Neural progenitor cell (in vitro differentiated cells): ENCODE data around the gene TMEM123. TPM values are rescaled to one million over a fixed set of nuclear protein-coding genes. Genes with fewer than 3 reads are reported as not detected.

Experiments
- DNase-seq: peaks from one replicate; pipeline ENCODE4 v3.0.0-alpha.2; 2016; ENCODE audit warnings: low spot score
- H2AFZ ChIP-seq: fragments of 200-600 bp; sonication (generic); replicated peaks from 2 replicates; pipeline ENCODE4 v1.6.1; 2016; ENCODE audit warnings: antibody characterized with exemption
- H3F3A ChIP-seq: fragments of 200-600 bp; sonication (generic); 2 replicates; pipeline ENCODE4 v1.6.1; 2016; ENCODE audit warnings: antibody characterized with exemption, low read depth
- H3K27ac ChIP-seq: fragments of 200-600 bp; sonication (generic); 2 replicates; pipeline ENCODE4 v1.5.1; 2016; ENCODE audit warnings: mild to moderate bottlenecking
- H3K27me3 ChIP-seq: fragments of 200-600 bp; sonication (generic); 2 replicates; pipeline ENCODE4 v1.6.1; 2016; ENCODE audit warnings: mild to moderate bottlenecking, moderate library complexity
- H3K36me3 ChIP-seq: fragments of 200-600 bp; sonication (generic); 2 replicates; pipeline ENCODE4 v1.5.1; 2016
- H3K4me1 ChIP-seq: fragments of 200-600 bp; sonication (generic); 2 replicates; pipeline ENCODE4 v1.6.1; 2016; ENCODE audit warnings: mixed run types
- H3K4me2 ChIP-seq: fragments of 200-600 bp; sonication (generic); 2 replicates; pipeline ENCODE4 v1.6.1; 2016
- H3K4me3 ChIP-seq: fragments of 200-600 bp; sonication (generic); 2 replicates; pipeline ENCODE4 v1.5.1; 2016
- H3K79me2 ChIP-seq: fragments of 200-600 bp; sonication (generic); 2 replicates; pipeline ENCODE4 v1.6.1; 2016; ENCODE audit warnings: low read depth
- H3K9ac ChIP-seq: fragments of 200-600 bp; sonication (generic); 2 replicates; pipeline ENCODE4 v1.6.1; 2016
- H3K9me3 ChIP-seq: fragments of 200-600 bp; sonication (generic); 2 replicates; pipeline ENCODE4 v1.5.1; 2016; ENCODE audit warnings: low read depth
- H4K20me1 ChIP-seq: fragments of 200-600 bp; sonication (generic); 2 replicates; pipeline ENCODE4 v1.6.1; 2016; ENCODE audit warnings: low read depth
- H3K27ac Mint-ChIP-seq: 3 replicates; pipeline ENCODE4 v1.8.0; 2021; ENCODE audit warnings: mixed read lengths
- H3K27me3 Mint-ChIP-seq: 2 replicates; pipeline ENCODE4 v1.8.0; 2022; ENCODE audit warnings: low read depth, mild to moderate bottlenecking, inconsistent platforms, moderate library complexity, mixed read lengths; ENCODE audit not compliant: insufficient read depth
- H3K36me3 Mint-ChIP-seq: 3 replicates; pipeline ENCODE4 v1.8.0; 2021; ENCODE audit warnings: mixed read lengths
- H3K4me1 Mint-ChIP-seq: 3 replicates; pipeline ENCODE4 v1.8.0; 2021; ENCODE audit warnings: mixed read lengths
- H3K4me3 Mint-ChIP-seq: 3 replicates; pipeline ENCODE4 v1.8.0; 2021; ENCODE audit warnings: mild to moderate bottlenecking, moderate library complexity, mixed read lengths
- H3K9me3 Mint-ChIP-seq: 3 replicates; pipeline ENCODE4 v1.8.0; 2020; ENCODE audit warnings: mixed read lengths
- CTCF ChIP-seq: fragments of 200-600 bp; sonication (generic); IDR thresholded peaks from 2 replicates; pipeline ENCODE4 v1.5.1; 2017; ENCODE audit warnings: antibody characterized with exemption, mild to moderate bottlenecking
- EZH2 ChIP-seq: fragments of 200-600 bp; sonication (generic); IDR thresholded peaks from 2 replicates; pipeline ENCODE4 v1.6.1; 2017; ENCODE audit warnings: antibody characterized with exemption, mild to moderate bottlenecking, moderate library complexity
- EZH2phosphoT487 ChIP-seq: fragments of 200-600 bp; sonication (generic); IDR thresholded peaks from 2 replicates; pipeline ENCODE4 v1.6.1; 2017; ENCODE audit warnings: antibody characterized with exemption
- total RNA-seq: library from RNA; depleted of rRNA; stranded (reverse); fragments of >200 nt; gene quantifications from 2 replicates; pipeline ENCODE4 v1.2.3, GENCODE V29; 2015; ENCODE audit warnings: low replicate concordance

The TMEM123 gene
- total RNA-seq, 1 donor from 2014 or later = 230 TPM

DNA sequence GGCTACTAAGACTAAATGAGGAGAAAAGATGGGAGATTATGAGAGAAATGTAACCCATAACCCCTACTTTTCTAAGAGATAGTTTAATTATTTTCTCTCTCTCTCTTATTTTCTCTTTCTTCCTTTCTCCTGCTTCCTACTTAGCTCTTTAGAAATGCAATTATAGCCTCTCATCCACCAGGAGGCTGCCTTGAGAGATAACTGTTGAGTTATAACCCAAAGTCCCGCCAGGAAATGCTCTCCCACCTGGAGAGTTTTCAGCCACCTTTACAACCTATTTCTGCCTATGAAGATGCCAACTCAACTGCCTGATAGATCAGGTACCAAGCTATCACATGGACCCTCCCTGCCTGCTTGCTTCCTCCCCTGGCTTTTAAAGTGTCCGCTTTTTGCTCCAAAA lies 34.0 kb upstream of the TMEM123 start:
- no peak overlapping the region for H3K27ac ChIP-seq
- H3K9ac ChIP-seq = no peak overlapping the region
- H2AFZ ChIP-seq = no peak overlapping the region
- no peaks in the 10 kb centered on the region for H3K36me3 Mint-ChIP-seq
- no peak overlapping the region for H3K4me2 ChIP-seq
- no peak overlapping the region for H3K27ac Mint-ChIP-seq
- no peaks in the 10 kb centered on the region for H3K4me1 ChIP-seq
- H3K27me3 Mint-ChIP-seq = peaks cover 2% of the 10 kb centered on the region
- no peaks in the 10 kb centered on the region for H3K9me3 Mint-ChIP-seq
- H3K4me3 Mint-ChIP-seq = no peak overlapping the region
- H3K27me3 ChIP-seq = no peaks in the 10 kb centered on the region
- no peak overlapping the region for H3K4me3 ChIP-seq
- no peaks in the 10 kb centered on the region for H3K4me1 Mint-ChIP-seq
- no peaks in the 10 kb centered on the region for H4K20me1 ChIP-seq
- H3K79me2 ChIP-seq = no peaks in the 10 kb centered on the region
- TF ChIP-seq EZH2 = no peak
- TF ChIP-seq CTCF = no peak
- TF ChIP-seq EZH2phosphoT487 = no peak
- no peak for DNase-seq
- no peaks in the 10 kb centered on the region for H3K36me3 ChIP-seq
- no peaks in the 10 kb centered on the region for H3K9me3 ChIP-seq
- no peaks in the 10 kb centered on the region for H3F3A ChIP-seq

GRCh38 chr11:102485095-102485722 lies 32.6 kb upstream of the TMEM123 start:
- H3K4me2 ChIP-seq = no peak overlapping the region
- no peaks in the 10 kb centered on the region for H3K36me3 ChIP-seq
- H3F3A ChIP-seq = no peaks in the 10 kb centered on the region
- no peak overlapping the region for H3K4me3 ChIP-seq
- H3K9ac ChIP-seq = no peak overlapping the region
- H3K9me3 ChIP-seq = no peaks in the 10 kb centered on the region
- H3K79me2 ChIP-seq = no peaks in the 10 kb centered on the region
- H3K27me3 Mint-ChIP-seq = peaks cover 2% of the 10 kb centered on the region
- no peaks in the 10 kb centered on the region for H4K20me1 ChIP-seq
- no peaks in the 10 kb centered on the region for H3K4me1 ChIP-seq
- TF ChIP-seq EZH2 = no peak
- no peaks in the 10 kb centered on the region for H3K4me1 Mint-ChIP-seq
- no peaks in the 10 kb centered on the region for H3K9me3 Mint-ChIP-seq
- no peaks in the 10 kb centered on the region for H3K27me3 ChIP-seq
- no peaks in the 10 kb centered on the region for H3K36me3 Mint-ChIP-seq
- H2AFZ ChIP-seq = no peak overlapping the region
- H3K4me3 Mint-ChIP-seq = no peak overlapping the region
- DNase-seq = no peak
- H3K27ac ChIP-seq = no peak overlapping the region
- no peak overlapping the region for H3K27ac Mint-ChIP-seq

GRCh38 chr11:102482433-102482832 lies 29.9 kb upstream of the TMEM123 start:
- no peaks in the 10 kb centered on the region for H3K27me3 ChIP-seq
- Mint-ChIP-seq H3K4me1 (peaks cover 1% of the 10 kb centered on the region), H3K27ac (no peak overlapping the region), H3K27me3 (peaks cover 3% of the 10 kb centered on the region), H3K36me3 (no peaks in the 10 kb centered on the region), H3K4me3 (no peak overlapping the region), H3K9me3 (no peaks in the 10 kb centered on the region)
- no peak overlapping the region for H3K4me3 ChIP-seq
- no peak overlapping the region for H3K4me2 ChIP-seq
- no peaks in the 10 kb centered on the region for H3K79me2 ChIP-seq
- H4K20me1 ChIP-seq = no peaks in the 10 kb centered on the region
- H3K27ac ChIP-seq = no peak overlapping the region
- H2AFZ ChIP-seq = no peak overlapping the region
- H3F3A ChIP-seq = no peaks in the 10 kb centered on the region
- TF ChIP-seq CTCF (no peak), EZH2 (no peak), EZH2phosphoT487 (no peak)
- DNase-seq = no peak
- H3K36me3 ChIP-seq = no peaks in the 10 kb centered on the region
- no peaks in the 10 kb centered on the region for H3K4me1 ChIP-seq
- no peaks in the 10 kb centered on the region for H3K9me3 ChIP-seq
- no peak overlapping the region for H3K9ac ChIP-seq

DNA sequence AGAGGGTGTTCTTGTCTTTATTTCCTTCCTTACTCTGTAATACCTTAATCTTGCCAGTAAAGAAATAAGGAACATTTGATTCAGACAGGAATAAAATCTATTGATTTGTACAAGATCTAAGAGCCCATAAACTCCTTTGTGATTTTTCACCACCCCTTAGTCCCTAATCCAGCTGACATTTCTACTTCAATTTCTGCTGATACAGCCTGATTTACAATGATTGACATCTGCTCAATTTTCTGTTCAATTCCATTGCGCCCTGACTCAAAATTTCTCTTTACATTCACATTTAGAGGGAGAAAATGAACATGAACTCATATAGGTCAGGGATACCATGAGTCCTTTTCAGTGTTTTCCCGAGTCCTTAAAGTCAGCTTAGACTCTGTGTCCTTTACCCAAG lies 27.2 kb upstream of the TMEM123 start:
- Mint-ChIP-seq H3K4me1 (peaks cover 8% of the 10 kb centered on the region), H3K4me3 (no peak overlapping the region), H3K27ac (no peak overlapping the region), H3K36me3 (no peaks in the 10 kb centered on the region), H3K9me3 (no peaks in the 10 kb centered on the region), H3K27me3 (peaks cover 3% of the 10 kb centered on the region)
- Histone ChIP-seq H3K27me3 (no peaks in the 10 kb centered on the region), H3K4me1 (peaks cover 10% of the 10 kb centered on the region), H2AFZ (no peak overlapping the region), H3K36me3 (no peaks in the 10 kb centered on the region), H3K4me2 (no peak overlapping the region), H3F3A (no peaks in the 10 kb centered on the region), H3K27ac (no peak overlapping the region), H3K4me3 (no peak overlapping the region), H3K9ac (no peak overlapping the region), H3K9me3 (no peaks in the 10 kb centered on the region), H3K79me2 (no peaks in the 10 kb centered on the region), H4K20me1 (no peaks in the 10 kb centered on the region)
- no peak for DNase-seq
- TF ChIP-seq CTCF = no peak
- no peak for TF ChIP-seq EZH2phosphoT487
- no peak for TF ChIP-seq EZH2
